Lower leg skin (tissue), 4 donors: ENCODE data around the gene TASP1. TPM values are rescaled to one million over a fixed set of nuclear protein-coding genes. Genes with fewer than 3 reads are reported as not detected.

ENCODE experiments used
- DNase-seq, 2 donors: peaks; one replicate each; pipeline ENCODE4 v3.0.0-alpha.2; 2019; ENCODE audit warnings: low spot score in 2 of 2
- H3K4me3 ChIP-seq: fragments of 200-600 bp; sonication (generic); 2 replicates; pipeline ENCODE4 v1.5.1; 2017; ENCODE audit warnings: mild to moderate bottlenecking, low read depth; ENCODE audit not compliant: poor library complexity, severe bottlenecking
- POLR2A ChIP-seq, 2 donors: fragments of 450-650 bp; IDR thresholded peaks; one replicate each; pipeline ENCODE4 v1.6.1; 2016 to 2017; ENCODE audit warnings: antibody characterized with exemption in 2 of 2, mild to moderate bottlenecking in 1 of 2, moderate library complexity in 1 of 2
- WGBS, 2 donors: methylation state at CpG; one replicate each; pipeline ENCODE4 v1.1.5; 2018; 5-methylcytosine and 5-hydroxymethylcytosine counted together
- intact Hi-C: fragments of 100-400 bp; cut with DNase I; formaldehyde crosslinking; loops from one replicate; pipeline ENCODE4 v1.15.0; 2023; ENCODE audit warnings: low total_unique reads
- total RNA-seq, 4 donors: library from RNA; depleted of rRNA; stranded (reverse); fragments of >200 nt; gene quantifications; one replicate each; pipeline ENCODE4 v1.1.0, GENCODE V29; 2016
- TF ChIP-seq, protein P1 (sequence below), 3 donors: fragments of 450-650 bp; IDR thresholded peaks; one replicate each; pipeline ENCODE4 v1.5.1; 2016; ENCODE audit warnings: antibody characterized with exemption in 3 of 3, mild to moderate bottlenecking in 3 of 3, moderate library complexity in 2 of 3

The TASP1 gene
- total RNA-seq, 4 donors from 2014 or later = 9.0 to 18.3 (median 12.7) TPM

DNA sequence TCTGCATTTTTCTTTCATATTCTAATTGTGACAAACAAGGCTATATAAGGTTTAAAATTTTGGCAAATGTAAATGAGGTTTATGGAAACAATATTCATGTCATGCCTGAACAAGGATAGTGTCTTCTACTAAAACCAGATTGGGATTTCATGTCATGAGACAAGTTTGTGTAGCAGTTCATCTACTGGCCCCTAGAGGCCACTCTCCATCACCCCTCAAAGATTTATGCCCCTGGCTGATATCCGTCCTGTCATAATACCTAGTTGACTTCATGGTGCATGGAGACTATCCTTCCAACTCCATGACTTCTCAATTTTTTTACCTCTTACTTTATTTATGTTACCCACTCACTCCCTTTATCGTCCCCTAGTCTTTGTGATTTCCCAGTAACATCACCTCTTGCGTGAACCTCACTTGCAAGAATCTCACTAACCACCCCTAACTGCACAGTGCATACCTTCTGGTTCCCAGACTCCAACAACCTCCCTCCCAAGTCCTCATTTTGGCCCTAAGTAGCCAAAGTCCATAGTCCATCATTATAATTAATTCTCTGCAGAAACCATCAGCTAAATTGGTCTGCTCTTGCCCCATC is 179.8 kb downstream of the TASP1 start:
- no peak for DNase-seq
- TF ChIP-seq, protein P1, sequence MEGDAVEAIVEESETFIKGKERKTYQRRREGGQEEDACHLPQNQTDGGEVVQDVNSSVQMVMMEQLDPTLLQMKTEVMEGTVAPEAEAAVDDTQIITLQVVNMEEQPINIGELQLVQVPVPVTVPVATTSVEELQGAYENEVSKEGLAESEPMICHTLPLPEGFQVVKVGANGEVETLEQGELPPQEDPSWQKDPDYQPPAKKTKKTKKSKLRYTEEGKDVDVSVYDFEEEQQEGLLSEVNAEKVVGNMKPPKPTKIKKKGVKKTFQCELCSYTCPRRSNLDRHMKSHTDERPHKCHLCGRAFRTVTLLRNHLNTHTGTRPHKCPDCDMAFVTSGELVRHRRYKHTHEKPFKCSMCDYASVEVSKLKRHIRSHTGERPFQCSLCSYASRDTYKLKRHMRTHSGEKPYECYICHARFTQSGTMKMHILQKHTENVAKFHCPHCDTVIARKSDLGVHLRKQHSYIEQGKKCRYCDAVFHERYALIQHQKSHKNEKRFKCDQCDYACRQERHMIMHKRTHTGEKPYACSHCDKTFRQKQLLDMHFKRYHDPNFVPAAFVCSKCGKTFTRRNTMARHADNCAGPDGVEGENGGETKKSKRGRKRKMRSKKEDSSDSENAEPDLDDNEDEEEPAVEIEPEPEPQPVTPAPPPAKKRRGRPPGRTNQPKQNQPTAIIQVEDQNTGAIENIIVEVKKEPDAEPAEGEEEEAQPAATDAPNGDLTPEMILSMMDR (IDR thresholded peaks at IDR 0.05) = peak in 1 of 3 donors; percentile 34
- TF ChIP-seq POLR2A (IDR thresholded peaks at IDR 0.05) = no peak
- intact Hi-C loops = no loop called here
- no peak overlapping the region for H3K4me3 ChIP-seq
- WGBS, 2 donors = 80 to 84% methylated on average over 3 of the region's 3 CpGs

DNA sequence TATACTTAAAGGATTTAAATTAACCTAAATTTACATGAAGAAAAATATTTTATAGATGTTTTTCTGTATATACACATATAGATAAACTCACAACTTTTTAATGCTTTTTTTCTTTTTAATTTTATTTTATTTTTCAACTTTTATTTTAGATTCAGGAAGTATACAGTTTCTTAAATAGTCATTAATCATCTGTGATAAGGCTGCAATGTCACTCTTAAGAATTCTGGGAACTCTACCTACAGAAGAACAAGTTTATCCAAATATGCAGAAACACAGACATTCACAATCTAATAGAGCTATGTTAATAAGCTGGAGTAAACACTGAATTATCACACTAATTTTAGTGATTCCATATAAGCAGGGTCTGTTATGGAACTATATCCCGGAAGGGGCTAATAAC is 181.2 kb downstream of the TASP1 start:
- H3K4me3 ChIP-seq = no peak overlapping the region
- 97 to 98% methylated on average over 1 of the region's 1 CpG for WGBS, 2 donors
- intact Hi-C loops = no loop called here
- TF ChIP-seq POLR2A (IDR thresholded peaks at IDR 0.05) = no peak
- TF ChIP-seq, protein P1 (IDR thresholded peaks at IDR 0.05) = no peak
- no peak for DNase-seq

DNA sequence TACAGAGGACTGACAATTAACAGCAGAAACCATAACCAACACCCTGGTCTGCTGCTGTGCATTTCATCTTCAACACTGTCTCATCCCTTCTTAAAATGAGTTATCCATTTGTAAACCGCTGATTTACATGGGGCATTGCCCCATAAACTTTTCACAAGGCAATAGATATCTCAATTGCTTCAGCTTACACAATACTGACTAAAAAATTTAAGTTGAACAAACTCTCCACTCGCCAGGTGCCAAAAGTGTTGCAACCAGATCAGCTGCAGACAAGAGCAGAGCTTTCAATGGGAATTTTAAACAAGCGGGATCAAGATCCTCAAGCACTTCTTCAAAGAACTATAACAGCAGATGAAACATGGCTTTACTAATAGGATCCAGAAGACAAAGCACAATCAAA is 183.0 kb downstream of the TASP1 start:
- intact Hi-C loops = no loop called here
- 68 to 69% methylated on average over 3 of the region's 3 CpGs for WGBS, 2 donors
- no peak overlapping the region for H3K4me3 ChIP-seq
- TF ChIP-seq, protein P1 (IDR thresholded peaks at IDR 0.05) = no peak
- no peak for TF ChIP-seq POLR2A (IDR thresholded peaks at IDR 0.05)
- DNase-seq = no peak

DNA sequence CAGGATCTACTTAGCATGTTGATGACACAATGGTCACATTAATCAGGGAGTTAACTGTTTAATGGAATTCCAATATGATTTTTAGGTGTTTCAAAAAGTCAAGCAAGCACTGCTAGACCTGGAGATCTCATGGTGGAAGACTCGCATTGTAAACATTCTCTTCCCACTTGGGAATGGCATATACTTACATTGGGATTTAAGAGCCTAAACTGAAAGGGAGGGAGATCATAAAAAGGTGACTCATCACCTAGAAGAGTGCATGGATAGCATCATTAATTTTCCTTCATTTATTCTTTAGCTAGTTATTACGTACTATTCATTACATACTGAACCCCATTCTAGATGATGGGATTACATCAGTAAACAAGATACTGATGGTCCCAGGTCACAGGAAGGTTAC is 185.4 kb downstream of the TASP1 start:
- no peak overlapping the region for H3K4me3 ChIP-seq
- WGBS, 2 donors = 97 to 98% methylated on average over 2 of the region's 2 CpGs
- TF ChIP-seq, protein P1 (IDR thresholded peaks at IDR 0.05) = no peak
- no peak for TF ChIP-seq POLR2A (IDR thresholded peaks at IDR 0.05)
- intact Hi-C loops = no loop called here
- no peak for DNase-seq

DNA sequence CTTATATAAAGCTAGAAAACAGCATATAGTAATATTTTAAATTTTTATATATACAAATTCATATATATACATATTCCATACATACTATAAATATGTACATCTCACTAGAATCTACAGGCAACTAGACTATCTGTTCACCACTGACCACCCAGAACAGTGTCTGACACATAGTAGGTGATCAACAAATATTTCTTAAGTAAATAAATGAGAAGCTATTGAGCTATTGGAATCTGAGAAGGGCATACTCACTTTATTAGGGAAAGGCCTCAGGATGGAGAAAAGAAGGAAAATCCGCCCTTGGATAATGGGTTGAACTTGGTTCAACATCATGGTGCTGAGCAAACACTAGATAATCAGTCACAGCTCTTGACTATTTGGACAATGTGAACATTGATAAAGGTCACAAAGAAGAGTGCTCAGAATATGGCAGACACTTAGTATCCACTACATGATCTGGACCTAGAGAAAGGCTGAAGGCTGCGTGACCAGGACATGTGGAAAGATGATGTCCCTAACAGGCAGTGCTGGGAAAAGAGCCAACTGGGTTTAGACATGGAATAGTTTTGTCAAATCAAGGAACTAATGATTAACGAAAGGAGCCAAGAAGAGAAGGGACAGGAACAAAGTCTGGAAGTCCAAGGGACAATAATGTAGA is 186.1 kb downstream of the TASP1 start:
- intact Hi-C loops = no loop called here
- no peak for TF ChIP-seq POLR2A (IDR thresholded peaks at IDR 0.05)
- TF ChIP-seq, protein P1 (IDR thresholded peaks at IDR 0.05) = no peak
- no peak for DNase-seq
- WGBS, 2 donors = 88 to 89% methylated on average over 3 of the region's 3 CpGs
- no peak overlapping the region for H3K4me3 ChIP-seq
